Colon (tissue), 2 donors: Measurements from ENCODE around the gene FXYD1.

ENCODE experiments used
- FAIRE-seq: peaks from 2 replicates; lab custom pipeline; 2012; peaks lifted over from hg19 to GRCh38; lab: Jason Lieb, UNC
- donor health status: control.
- donor health status: control.

Gene FXYD1

GRCh38 chr19:35162471-35163326 is 24.1 kb downstream of the FXYD1 start:
- no peak for FAIRE-seq

GRCh38 chr19:35164418-35164817 is 25.8 kb downstream of the FXYD1 start:
- no peak for FAIRE-seq

- no peak for FAIRE-seq
These were observed 26.8 kb downstream of the FXYD1 start for GRCh38 chr19:35165200-35166058.

GRCh38 chr19:35166100-35167063 is 27.8 kb downstream of the FXYD1 start:
- FAIRE-seq: no peak

GRCh38 chr19:35167251-35168119 is 28.9 kb downstream of the FXYD1 start:
- FAIRE-seq: no peak

GRCh38 chr19:35168196-35168595 is 29.6 kb downstream of the FXYD1 start:
- FAIRE-seq: no peak

- FAIRE-seq: no peak
These were observed 30.8 kb downstream of the FXYD1 start for GRCh38 chr19:35169221-35169995.

- FAIRE-seq: no peak
These were observed 31.9 kb downstream of the FXYD1 start for GRCh38 chr19:35170359-35171061.

GRCh38 chr19:35171730-35172129 is 33.1 kb downstream of the FXYD1 start:
- no peak for FAIRE-seq

GRCh38 chr19:35174226-35174625 is 35.6 kb downstream of the FXYD1 start:
- no peak for FAIRE-seq

- FAIRE-seq: no peak
These were observed 37.6 kb downstream of the FXYD1 start for GRCh38 chr19:35176181-35176570.

- FAIRE-seq: no peak
These were observed 39.0 kb downstream of the FXYD1 start for GRCh38 chr19:35177377-35178274.

- FAIRE-seq: no peak
These were observed 40.1 kb downstream of the FXYD1 start for GRCh38 chr19:35178701-35179100.

GRCh38 chr19:35179830-35180229 is 41.2 kb downstream of the FXYD1 start:
- FAIRE-seq: no peak

- FAIRE-seq: no peak
These were observed 42.8 kb downstream of the FXYD1 start for GRCh38 chr19:35181387-35181786.

- no peak for FAIRE-seq
These were observed 45.6 kb downstream of the FXYD1 start for GRCh38 chr19:35184267-35184666.

- FAIRE-seq: no peak
These were observed 46.3 kb downstream of the FXYD1 start for GRCh38 chr19:35184884-35185283.
